Astrocyte (in vitro differentiated cells and primary cell): ENCODE measurements around the gene COG5. TPM values are rescaled to one million over a fixed set of nuclear protein-coding genes. Genes with fewer than 3 reads are reported as not detected.

Source experiments
- DNase-seq: peaks from one replicate; pipeline ENCODE4 v3.0.0-alpha.2; 2010; ENCODE audit warnings: low read depth
- FAIRE-seq: peaks from 2 replicates; lab custom pipeline; 2011; peaks lifted over from hg19 to GRCh38; lab: Jason Lieb, UNC
- H2AFZ ChIP-seq: 2 replicates; pipeline ENCODE4 v1.6.0; 2012; ENCODE audit warnings: low read depth, low read length, inconsistent platforms
- H3K27ac ChIP-seq: 2 replicates; pipeline ENCODE4 v1.5.1; 2011; ENCODE audit warnings: low read depth, low read length, inconsistent platforms
- H3K27me3 ChIP-seq: 2 replicates; pipeline ENCODE4 v1.6.0; 2011; ENCODE audit warnings: low read length, inconsistent platforms; ENCODE audit not compliant: insufficient read depth
- H3K36me3 ChIP-seq: 2 replicates; pipeline ENCODE4 v1.5.1; 2011; ENCODE audit warnings: low read length, inconsistent platforms; ENCODE audit not compliant: insufficient read depth
- H3K4me1 ChIP-seq: 2 replicates; pipeline ENCODE4 v1.5.1; 2011; ENCODE audit warnings: low read length, inconsistent platforms; ENCODE audit not compliant: insufficient read depth
- H3K4me2 ChIP-seq: 2 replicates; pipeline ENCODE4 v1.6.0; 2012; ENCODE audit warnings: low read length, inconsistent platforms
- H3K4me3 ChIP-seq: 2 replicates; pipeline ENCODE4 v1.5.1; 2011; ENCODE audit warnings: low read depth, mild to moderate bottlenecking, low read length, inconsistent platforms; ENCODE audit not compliant: insufficient read depth
- H3K79me2 ChIP-seq: 2 replicates; pipeline ENCODE4 v1.6.0; 2012; ENCODE audit warnings: mild to moderate bottlenecking, low read length, inconsistent platforms; ENCODE audit not compliant: insufficient read depth
- H3K9ac ChIP-seq: 2 replicates; pipeline ENCODE4 v1.6.0; 2012; ENCODE audit warnings: mild to moderate bottlenecking, low read length, inconsistent platforms
- H3K9me3 ChIP-seq: 2 replicates; pipeline ENCODE4 v1.5.1; 2012; ENCODE audit warnings: low read depth, mild to moderate bottlenecking, low read length, inconsistent platforms; ENCODE audit not compliant: insufficient read depth
- H4K20me1 ChIP-seq: 2 replicates; pipeline ENCODE4 v1.6.0; 2012; ENCODE audit warnings: low read length, inconsistent platforms; ENCODE audit not compliant: insufficient read depth
- H3K27ac Mint-ChIP-seq: one replicate; pipeline ENCODE4 v1.8.0; 2021; ENCODE audit warnings: mild to moderate bottlenecking, mixed read lengths; ENCODE audit not compliant: unreplicated experiment
- H3K27me3 Mint-ChIP-seq: one replicate; pipeline ENCODE4 v1.8.0; 2021; ENCODE audit warnings: low read depth, mixed read lengths; ENCODE audit not compliant: unreplicated experiment
- H3K36me3 Mint-ChIP-seq: one replicate; pipeline ENCODE4 v1.8.0; 2021; ENCODE audit warnings: low read depth, mixed read lengths; ENCODE audit not compliant: unreplicated experiment
- H3K4me1 Mint-ChIP-seq: one replicate; pipeline ENCODE4 v1.8.0; 2021; ENCODE audit warnings: low read depth, mixed read lengths; ENCODE audit not compliant: unreplicated experiment
- H3K4me3 Mint-ChIP-seq: one replicate; pipeline ENCODE4 v1.8.0; 2021; ENCODE audit warnings: mild to moderate bottlenecking, moderate library complexity, mixed read lengths; ENCODE audit not compliant: unreplicated experiment
- H3K9me3 Mint-ChIP-seq: one replicate; pipeline ENCODE4 v1.8.0; 2021; ENCODE audit warnings: mild to moderate bottlenecking, mixed read lengths; ENCODE audit not compliant: unreplicated experiment
- EZH2 ChIP-seq: IDR thresholded peaks from 2 replicates; pipeline ENCODE4 v1.6.1; 2012; ENCODE audit warnings: mild to moderate bottlenecking, low read length, inconsistent platforms; ENCODE audit not compliant: insufficient read depth
- total RNA-seq: library from RNA; stranded (reverse); gene quantifications from 2 replicates; pipeline ENCODE4 v1.2.1, GENCODE V29; 2021
- TF ChIP-seq, protein P1 (sequence below): IDR thresholded peaks from 2 replicates; pipeline ENCODE4 v1.5.1; 2011; ENCODE audit warnings: low read depth, mild to moderate bottlenecking, inconsistent platforms, low read length, moderate library complexity; ENCODE audit not compliant: insufficient read depth

COG5 gene
- total RNA-seq, 1 donor from 2014 or later = 57.1 TPM

DNA sequence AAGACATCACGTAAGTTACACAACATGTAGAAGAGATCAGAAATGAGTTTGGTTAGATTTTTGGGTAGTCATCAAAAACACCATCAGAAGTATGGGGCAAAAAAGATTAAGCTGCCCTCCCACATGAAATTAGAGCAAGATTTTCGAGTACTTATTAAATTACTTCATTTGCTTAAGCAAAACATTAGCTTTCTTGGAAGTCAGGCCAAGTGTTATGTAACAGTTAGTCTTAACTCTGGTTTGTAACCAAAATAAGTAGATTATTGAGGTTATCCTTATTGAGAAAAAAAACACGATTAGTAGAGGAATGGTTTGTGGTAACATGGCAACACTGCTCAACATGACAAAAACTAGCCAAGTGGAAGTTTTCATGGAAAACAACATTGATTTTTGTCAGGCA, 357.0 kb downstream of the COG5 start:
- Histone ChIP-seq H3K4me3 (no peak overlapping the region), H2AFZ (no peak overlapping the region), H3K27me3 (no peaks in the 10 kb centered on the region), H4K20me1 (no peaks in the 10 kb centered on the region), H3K4me2 (no peak overlapping the region), H3K9ac (no peak overlapping the region), H3K9me3 (no peaks in the 10 kb centered on the region), H3K4me1 (no peaks in the 10 kb centered on the region), H3K27ac (no peak overlapping the region), H3K79me2 (no peaks in the 10 kb centered on the region), H3K36me3 (peaks cover 17% of the 10 kb centered on the region)
- Mint-ChIP-seq H3K36me3 (peaks cover 16% of the 10 kb centered on the region), H3K9me3 (no peaks in the 10 kb centered on the region), H3K27me3 (no peaks in the 10 kb centered on the region), H3K4me3 (no peak overlapping the region), H3K27ac (no peak overlapping the region), H3K4me1 (peaks cover 9% of the 10 kb centered on the region)
- no peak for FAIRE-seq
- no peak for DNase-seq
- TF ChIP-seq, protein P1, sequence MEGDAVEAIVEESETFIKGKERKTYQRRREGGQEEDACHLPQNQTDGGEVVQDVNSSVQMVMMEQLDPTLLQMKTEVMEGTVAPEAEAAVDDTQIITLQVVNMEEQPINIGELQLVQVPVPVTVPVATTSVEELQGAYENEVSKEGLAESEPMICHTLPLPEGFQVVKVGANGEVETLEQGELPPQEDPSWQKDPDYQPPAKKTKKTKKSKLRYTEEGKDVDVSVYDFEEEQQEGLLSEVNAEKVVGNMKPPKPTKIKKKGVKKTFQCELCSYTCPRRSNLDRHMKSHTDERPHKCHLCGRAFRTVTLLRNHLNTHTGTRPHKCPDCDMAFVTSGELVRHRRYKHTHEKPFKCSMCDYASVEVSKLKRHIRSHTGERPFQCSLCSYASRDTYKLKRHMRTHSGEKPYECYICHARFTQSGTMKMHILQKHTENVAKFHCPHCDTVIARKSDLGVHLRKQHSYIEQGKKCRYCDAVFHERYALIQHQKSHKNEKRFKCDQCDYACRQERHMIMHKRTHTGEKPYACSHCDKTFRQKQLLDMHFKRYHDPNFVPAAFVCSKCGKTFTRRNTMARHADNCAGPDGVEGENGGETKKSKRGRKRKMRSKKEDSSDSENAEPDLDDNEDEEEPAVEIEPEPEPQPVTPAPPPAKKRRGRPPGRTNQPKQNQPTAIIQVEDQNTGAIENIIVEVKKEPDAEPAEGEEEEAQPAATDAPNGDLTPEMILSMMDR = no peak
- no peak for TF ChIP-seq EZH2

DNA sequence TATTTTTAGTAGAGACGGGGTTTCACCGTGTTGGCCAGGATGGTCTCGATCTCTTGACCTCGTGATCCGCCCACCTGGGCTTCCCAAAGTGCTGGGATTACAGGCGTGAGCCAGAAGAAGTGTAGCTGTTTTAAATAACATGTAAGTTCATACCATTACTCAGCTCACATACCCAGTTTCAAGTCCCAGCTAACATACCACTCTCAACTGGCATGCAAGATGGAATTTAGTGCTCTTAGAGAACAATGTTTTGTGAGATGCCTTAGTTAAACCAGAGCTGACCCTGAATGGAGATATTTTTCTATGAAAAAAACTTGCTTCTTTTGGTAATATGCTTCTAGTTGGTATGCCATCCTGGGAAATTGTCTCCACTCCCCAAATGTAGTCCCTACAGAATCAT, 357.6 kb downstream of the COG5 start:
- H3K27ac ChIP-seq = no peak overlapping the region
- peaks cover 17% of the 10 kb centered on the region for H3K36me3 ChIP-seq
- no peak overlapping the region for H2AFZ ChIP-seq
- no peak overlapping the region for H3K4me3 ChIP-seq
- DNase-seq (no peak), FAIRE-seq (no peak)
- H3K9ac ChIP-seq = no peak overlapping the region
- Mint-ChIP-seq H3K36me3 (peaks cover 14% of the 10 kb centered on the region), H3K4me1 (peaks cover 9% of the 10 kb centered on the region), H3K4me3 (no peak overlapping the region), H3K27ac (no peak overlapping the region), H3K27me3 (no peaks in the 10 kb centered on the region), H3K9me3 (no peaks in the 10 kb centered on the region)
- H3K4me1 ChIP-seq = no peaks in the 10 kb centered on the region
- no peak overlapping the region for H3K4me2 ChIP-seq
- no peaks in the 10 kb centered on the region for H3K9me3 ChIP-seq
- H4K20me1 ChIP-seq = no peaks in the 10 kb centered on the region
- H3K27me3 ChIP-seq = no peaks in the 10 kb centered on the region
- no peaks in the 10 kb centered on the region for H3K79me2 ChIP-seq
- no peak for TF ChIP-seq EZH2
- TF ChIP-seq, protein P1 = no peak

DNA sequence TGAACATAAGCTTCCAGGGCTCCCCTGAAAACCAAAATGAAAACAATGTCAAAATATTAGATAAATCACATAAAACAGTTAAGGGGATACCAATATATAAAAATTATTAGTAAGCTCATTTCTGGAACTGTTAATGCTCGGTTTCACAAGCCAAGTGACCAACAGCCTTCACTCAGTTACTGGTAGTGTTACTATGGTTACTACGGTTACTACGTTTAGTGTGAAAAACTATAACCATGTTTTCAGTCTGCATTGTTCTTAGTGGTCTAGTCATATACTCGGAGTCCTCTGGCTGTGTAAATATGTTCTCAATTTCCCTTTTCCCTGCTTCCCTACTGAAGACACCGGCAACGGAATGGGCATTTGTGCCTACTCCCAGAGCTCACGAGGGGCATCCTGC, 360.1 kb downstream of the COG5 start:
- TF ChIP-seq, protein P1 = no peak
- no peak for TF ChIP-seq EZH2
- Mint-ChIP-seq H3K9me3 (no peaks in the 10 kb centered on the region), H3K27ac (no peak overlapping the region), H3K27me3 (no peaks in the 10 kb centered on the region), H3K4me3 (no peak overlapping the region), H3K4me1 (peaks cover 9% of the 10 kb centered on the region), H3K36me3 (peaks cover 14% of the 10 kb centered on the region)
- Histone ChIP-seq H3K4me1 (no peaks in the 10 kb centered on the region), H2AFZ (no peak overlapping the region), H3K4me2 (no peak overlapping the region), H3K4me3 (no peak overlapping the region), H4K20me1 (peaks cover 5% of the 10 kb centered on the region), H3K27me3 (no peaks in the 10 kb centered on the region), H3K36me3 (peaks cover 25% of the 10 kb centered on the region), H3K9ac (no peak overlapping the region), H3K9me3 (no peaks in the 10 kb centered on the region), H3K79me2 (no peaks in the 10 kb centered on the region), H3K27ac (no peak overlapping the region)
- no peak for FAIRE-seq
- no peak for DNase-seq
